ENCODE results near the gene G0S2.
"Not testable (repeated sequence)": the region's sequence is repeated elsewhere in the genome, so short reads cannot be mapped to it uniquely, and the experiment has no call there.

G0S2 gene

GRCh38 chr1:209685821-209686220, 10.6 kb downstream of the G0S2 start:
- DNase-seq, result peak; percentile 41

DNA sequence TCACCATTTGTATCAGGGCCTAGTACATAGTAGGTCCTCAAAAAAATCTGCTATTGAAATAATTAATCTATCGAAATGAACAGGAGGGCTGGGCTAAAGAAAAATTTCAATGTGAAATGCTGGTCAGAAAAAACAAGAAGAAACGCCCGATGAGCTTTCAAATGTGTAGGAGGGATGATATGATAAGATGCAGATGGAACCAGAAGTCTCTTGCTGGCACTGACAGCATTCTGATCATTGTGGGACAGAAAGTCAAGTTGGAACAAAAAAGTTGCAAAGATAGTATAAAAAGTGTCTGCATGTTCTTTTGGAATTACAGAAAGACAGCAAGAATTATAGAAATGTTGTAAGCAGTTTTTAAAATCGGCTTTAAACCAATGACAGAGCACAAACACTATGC, 11.1 kb downstream of the G0S2 start:
- DNase-seq, result no peak

DNA sequence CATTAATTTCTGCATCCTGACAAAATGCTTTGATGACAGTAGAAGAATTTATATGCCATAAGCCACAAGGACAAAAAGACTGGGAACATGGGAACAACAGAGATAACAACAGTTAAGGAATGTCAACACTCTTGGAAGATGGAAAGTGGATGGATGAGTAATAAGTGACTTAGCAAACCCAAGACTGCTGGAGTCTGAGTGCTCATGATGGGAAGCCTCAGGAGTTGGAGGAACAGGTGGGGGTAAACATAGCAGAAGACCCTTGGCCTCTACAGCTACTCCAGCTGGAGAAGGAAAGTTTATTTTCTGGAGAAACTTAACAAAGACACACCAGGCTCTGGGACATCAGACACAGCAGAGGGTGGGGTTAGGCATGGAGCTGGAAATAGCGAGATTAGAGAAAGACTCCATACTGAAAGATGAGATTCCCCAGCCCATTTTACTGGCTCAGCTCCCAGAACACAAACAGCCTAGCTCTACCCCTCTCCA, 13.6 kb downstream of the G0S2 start:
- no peak for DNase-seq

DNA sequence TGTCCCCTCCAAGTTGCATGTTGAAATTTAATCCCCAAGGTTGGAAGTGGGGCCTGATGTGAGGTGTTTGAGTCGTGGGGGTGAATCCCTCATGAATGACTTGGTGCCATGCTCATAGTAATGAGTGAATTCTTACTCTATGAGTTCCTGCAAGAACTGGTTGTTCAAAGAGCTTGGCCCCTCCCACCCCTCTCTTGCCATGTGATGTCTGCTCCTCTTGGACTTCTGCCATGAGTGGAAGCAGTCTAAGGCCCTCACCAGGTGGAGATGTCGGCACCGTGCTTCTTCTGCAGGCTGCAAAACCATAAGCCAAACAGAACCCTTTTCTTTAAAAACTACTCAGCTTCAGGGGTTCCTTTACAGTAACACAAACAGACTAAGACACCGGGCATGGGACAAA, 14.3 kb downstream of the G0S2 start:
- no peak for DNase-seq

DNA sequence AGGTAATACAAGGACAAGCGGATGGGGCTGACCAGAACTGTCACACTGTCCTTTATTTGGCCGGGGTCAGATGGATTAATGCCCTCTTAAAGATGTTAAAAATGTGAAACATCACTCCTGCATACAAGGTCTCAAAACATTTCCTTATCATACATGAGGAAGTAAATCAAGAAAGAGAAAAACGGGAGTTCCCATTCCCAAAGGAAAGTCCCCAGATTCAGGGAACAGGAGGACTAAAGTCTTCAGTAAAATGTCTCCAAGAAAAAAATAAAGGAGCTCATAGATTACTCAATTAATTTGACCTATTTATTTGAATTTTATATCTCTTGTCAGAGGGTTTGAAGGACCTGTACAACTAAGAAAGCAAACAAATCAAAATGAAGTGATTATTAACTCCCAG, 16.0 kb downstream of the G0S2 start:
- no peak for DNase-seq

GRCh38 chr1:209692296-209692695, 17.1 kb downstream of the G0S2 start:
- no peak for DNase-seq

- DNase-seq, result peak; percentile 85
Observed at GRCh38 chr1:209692745-209693504, 17.7 kb downstream of the G0S2 start.

- no peak for DNase-seq
Observed at GRCh38 chr1:209696673-209697072, 21.5 kb downstream of the G0S2 start.

- DNase-seq, result no peak
Observed at GRCh38 chr1:209697126-209697525, 21.9 kb downstream of the G0S2 start.

DNA sequence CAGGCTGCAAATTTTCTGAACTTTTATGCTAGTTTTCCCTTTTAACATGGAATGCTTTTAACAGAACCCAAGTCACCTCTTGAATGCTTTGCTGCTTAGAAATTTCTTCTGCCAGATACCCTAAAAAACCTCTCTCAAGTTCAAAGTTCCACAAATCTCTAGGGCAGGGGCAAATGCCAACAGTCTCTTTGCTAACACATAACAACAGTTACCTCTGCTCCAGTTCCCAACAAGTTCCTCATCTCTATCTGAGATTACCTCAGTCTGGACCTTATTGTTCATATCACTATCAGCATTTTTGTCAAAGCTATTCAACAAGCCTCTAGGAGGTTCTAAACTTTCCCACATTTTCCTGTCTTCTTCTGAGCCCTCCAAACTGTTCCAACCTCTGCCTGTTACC, 25.5 kb downstream of the G0S2 start:
- DNase-seq, result not testable (repeated sequence)

GRCh38 chr1:209702832-209703231, 27.6 kb downstream of the G0S2 start:
- no peak for DNase-seq

DNA sequence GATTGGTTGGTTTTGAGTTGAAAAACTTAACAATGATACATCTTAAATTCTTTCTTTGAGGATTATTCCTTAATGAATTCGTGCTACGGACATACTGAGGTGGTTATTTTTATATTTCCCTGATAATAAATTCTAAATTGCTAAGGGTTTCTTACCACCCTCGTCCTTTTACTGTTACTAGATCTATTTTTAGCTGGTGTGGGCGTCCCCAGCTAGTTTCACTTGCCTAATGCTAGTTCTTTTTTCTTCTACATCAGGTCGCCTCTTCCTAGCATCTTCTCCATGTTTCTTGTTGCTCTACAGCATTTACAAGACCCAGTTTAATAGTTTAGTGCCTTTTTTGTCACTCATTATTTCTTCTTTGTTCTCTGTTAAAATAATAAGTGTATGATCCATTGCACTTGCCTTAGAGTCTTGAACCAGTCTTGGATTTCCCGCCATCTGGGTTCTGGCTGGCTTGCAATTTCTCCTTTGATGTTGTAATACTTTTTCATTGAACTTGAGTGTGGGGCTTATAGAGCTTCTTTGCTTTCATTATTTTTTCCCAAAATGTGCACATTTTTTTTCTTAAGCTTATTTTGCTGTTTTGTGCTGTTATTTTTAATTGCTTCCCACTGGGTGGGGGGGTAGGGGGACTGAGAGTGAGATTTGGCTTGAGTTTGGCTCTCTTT, 28.8 kb downstream of the G0S2 start:
- DNase-seq, result peak; percentile 44

DNA sequence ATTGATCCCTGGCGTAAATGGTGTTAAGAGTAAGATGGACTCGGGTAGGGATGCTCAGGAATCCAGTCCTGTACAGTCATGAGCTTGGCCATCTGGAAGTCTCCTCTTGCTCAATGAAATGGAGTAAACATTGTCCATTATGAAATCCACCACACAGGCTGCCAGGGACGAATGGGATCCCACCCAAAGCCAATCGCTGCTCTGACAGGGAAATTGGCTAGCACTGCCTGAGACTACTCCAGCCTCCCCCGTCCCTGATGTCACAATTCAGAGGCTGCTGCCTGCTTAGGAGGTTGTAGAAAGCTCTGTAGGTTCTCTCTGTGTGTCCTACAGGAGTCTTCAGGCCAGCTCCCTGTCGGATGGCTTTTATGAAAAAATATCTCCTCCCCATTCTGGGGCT, 29.4 kb downstream of the G0S2 start, which contains the start of gene HSD11B1:
HSD11B1 (plus strand) TSS at position 263 of the 400 bp plus-strand sequence; CDS start at position 360, 97 bp downstream.
- DNase-seq, result no peak

- DNase-seq, result no peak
Observed at GRCh38 chr1:209705033-209705598, 29.9 kb downstream of the G0S2 start.

GRCh38 chr1:209706622-209707021, 31.4 kb downstream of the G0S2 start:
- DNase-seq, result no peak

DNA sequence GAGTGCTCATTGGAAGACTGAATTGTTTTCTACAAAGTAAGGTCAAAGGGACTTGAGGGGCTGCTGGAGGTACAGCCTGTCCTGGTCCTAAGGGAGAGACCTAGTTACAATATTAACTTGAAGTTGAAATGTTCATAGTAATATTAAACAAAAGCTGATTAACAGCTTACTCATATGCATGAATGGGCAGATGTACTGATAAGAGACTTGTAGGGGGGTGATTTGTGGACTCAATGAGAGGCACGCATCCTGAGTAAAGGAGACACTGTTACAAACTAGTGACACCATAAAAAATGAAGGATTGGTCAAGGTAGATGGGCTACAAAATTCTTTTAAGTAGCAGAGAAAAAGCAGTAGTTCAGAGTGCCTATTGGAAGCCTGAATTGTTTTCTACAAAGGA, 32.1 kb downstream of the G0S2 start:
- no peak for DNase-seq

GRCh38 chr1:209708297-209708696, 33.1 kb downstream of the G0S2 start:
- DNase-seq, result no peak

DNA sequence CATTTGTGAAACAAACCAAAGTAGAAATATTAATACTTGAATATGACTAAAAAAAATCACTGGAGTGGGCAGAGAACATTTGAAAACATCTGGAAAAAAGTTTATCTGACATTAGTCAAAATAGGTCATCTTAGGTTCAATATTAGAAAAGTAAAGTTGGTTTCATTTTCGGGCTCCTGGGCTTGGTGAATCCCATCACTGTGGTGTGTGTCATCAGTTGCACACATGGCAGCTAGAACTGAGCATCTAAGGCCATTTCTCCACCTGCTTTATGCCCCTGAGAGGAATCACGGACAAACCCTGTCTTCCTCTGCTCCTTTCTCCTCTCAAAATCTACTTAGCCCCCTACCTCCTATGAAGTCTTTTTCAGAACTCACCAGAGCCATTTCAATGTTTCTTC, 34.9 kb downstream of the G0S2 start:
- peak; percentile 25 for DNase-seq

- DNase-seq, result no peak
Observed at GRCh38 chr1:209710847-209711246, 35.6 kb downstream of the G0S2 start.

DNA sequence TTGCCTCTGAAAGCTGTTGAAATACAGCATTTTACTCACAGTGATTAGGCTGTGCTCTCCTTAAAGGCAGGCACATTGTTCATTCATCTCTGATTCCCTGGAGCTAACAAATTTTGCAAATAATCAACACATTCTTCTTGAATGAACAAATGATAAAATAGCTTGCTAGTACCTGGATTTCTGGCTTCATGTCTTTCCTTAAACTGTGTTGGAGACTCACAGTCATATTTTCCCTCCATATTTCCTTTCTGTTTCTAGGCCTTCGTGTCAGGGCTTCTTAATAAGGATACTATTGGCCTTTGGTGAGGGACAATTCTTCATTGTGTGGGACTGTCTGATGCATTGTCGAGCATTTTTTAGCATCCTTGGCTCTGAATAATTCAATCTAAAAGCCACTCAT, 39.1 kb downstream of the G0S2 start:
- DNase-seq, result no peak

DNA sequence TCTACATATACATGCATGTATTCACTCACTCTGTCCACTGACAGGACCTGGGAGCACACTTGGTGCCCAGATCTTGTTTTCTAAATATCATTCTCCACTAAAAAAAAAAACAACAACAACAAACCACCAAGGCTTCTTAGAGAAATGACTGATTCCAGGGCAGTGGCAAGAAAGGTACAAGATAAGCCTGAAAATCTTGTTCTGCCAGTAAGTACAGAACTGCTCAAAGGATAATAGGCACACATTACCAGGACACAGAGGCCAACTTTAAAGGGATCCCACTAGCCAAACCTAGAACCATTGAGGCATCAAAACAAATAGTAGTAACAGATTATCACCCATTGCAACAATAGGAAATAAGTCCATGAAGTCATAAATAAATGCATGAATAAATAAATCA, 40.1 kb downstream of the G0S2 start:
- DNase-seq, result no peak

DNA sequence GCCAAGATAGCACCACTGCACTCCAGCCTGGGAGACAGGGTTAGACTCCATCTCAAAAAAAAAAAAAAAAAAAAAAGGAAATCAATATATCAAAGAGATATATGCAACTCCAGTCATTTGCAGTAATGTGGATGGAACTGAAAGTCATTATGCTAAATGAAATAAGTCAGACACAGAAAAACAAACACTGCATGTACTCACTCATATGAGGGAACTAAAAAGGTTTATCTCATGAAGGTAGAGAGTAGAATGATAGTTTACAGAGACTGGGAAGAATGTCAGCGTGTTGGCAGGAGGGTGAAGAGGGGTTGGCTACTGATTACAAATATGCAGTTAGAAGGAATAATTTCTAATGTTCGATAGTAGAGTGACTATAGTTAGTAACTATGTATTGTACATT, 42.6 kb downstream of the G0S2 start:
- DNase-seq, result no peak

- no peak for DNase-seq
Observed at GRCh38 chr1:209720326-209720725, 45.1 kb downstream of the G0S2 start.

DNA sequence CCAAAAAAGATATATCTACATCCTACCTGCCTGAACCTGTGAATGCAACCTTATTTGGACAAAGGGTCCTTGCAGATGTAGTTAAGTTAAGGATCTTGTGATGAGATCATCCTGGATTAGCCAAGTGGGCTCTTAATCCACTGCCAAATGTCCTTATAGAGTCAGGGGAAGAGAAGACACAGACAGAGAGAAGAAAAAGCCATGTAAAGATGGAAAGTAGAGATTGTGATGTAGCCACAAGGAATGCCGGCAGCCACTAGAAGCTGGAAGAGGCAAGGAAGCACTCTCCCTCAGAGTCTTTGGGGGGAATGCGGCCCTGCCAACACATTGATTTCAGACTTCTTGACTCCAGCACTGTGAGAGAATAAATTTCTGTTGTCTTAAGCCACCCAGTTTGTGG, 45.6 kb downstream of the G0S2 start:
- DNase-seq, result no peak
